Breast epithelium (tissue), 3 donors: Measurements from ENCODE around the gene SHISA6.

Experiments used
- CTCF ChIP-seq, 3 donors: fragments of 450-650 bp; IDR thresholded peaks; one replicate each; pipeline ENCODE4 v1.5.1; 2016 to 2017; ENCODE audit warnings: antibody characterized with exemption in 3 of 3, mild to moderate bottlenecking in 3 of 3, moderate library complexity in 3 of 3
- POLR2A ChIP-seq: fragments of 450-650 bp; IDR thresholded peaks from one replicate; pipeline ENCODE4 v1.6.1; 2016; ENCODE audit warnings: antibody characterized with exemption, mild to moderate bottlenecking, moderate library complexity

- TF ChIP-seq CTCF (IDR thresholded peaks at IDR 0.05): no peak
- no peak for TF ChIP-seq POLR2A
Observed at GRCh38 chr17:11285946-11286345, 44.9 kb downstream of the SHISA6 start.
